Central memory CD8-positive, alpha-beta T cell (primary cell): ENCODE measurements around the gene FBLIM1.
A peak's percentile ranks its signal among the peaks of the same experiment; 100 is the strongest.

Experiments
- ATAC-seq: fragments of 150-1000 bp; cut with Tn5 transposase; replicated peaks from 2 replicates; pipeline ENCODE4 v1.10.0; 2022; ENCODE audit warnings: mild to moderate bottlenecking, moderate FRiP score, moderate number of reproducible peaks; ENCODE audit not compliant: poor library complexity, severe bottlenecking; ENCODE audit errors: extremely low read depth
- DNase-seq, 2 donors: peaks; one replicate each; pipeline ENCODE4 v3.0.0; 2021; ENCODE audit warnings: low spot score in 2 of 2
- H3K27ac Mint-ChIP-seq: one replicate; pipeline ENCODE4 v1.8.0; 2022; ENCODE audit warnings: low read depth, mild to moderate bottlenecking, moderate library complexity, mixed read lengths
- H3K27me3 Mint-ChIP-seq: one replicate; pipeline ENCODE4 v1.8.0; 2022; ENCODE audit warnings: mixed read lengths
- H3K36me3 Mint-ChIP-seq: one replicate; pipeline ENCODE4 v1.8.0; 2022; ENCODE audit warnings: mild to moderate bottlenecking, moderate library complexity, mixed read lengths; ENCODE audit not compliant: insufficient read depth
- H3K4me1 Mint-ChIP-seq: one replicate; pipeline ENCODE4 v1.8.0; 2022; ENCODE audit warnings: mixed read lengths
- H3K4me3 Mint-ChIP-seq: one replicate; pipeline ENCODE4 v1.8.0; 2022; ENCODE audit warnings: mild to moderate bottlenecking, moderate library complexity, mixed read lengths
- H3K9me3 Mint-ChIP-seq: one replicate; pipeline ENCODE4 v1.8.0; 2022; ENCODE audit warnings: mixed read lengths

The FBLIM1 gene, protein sequence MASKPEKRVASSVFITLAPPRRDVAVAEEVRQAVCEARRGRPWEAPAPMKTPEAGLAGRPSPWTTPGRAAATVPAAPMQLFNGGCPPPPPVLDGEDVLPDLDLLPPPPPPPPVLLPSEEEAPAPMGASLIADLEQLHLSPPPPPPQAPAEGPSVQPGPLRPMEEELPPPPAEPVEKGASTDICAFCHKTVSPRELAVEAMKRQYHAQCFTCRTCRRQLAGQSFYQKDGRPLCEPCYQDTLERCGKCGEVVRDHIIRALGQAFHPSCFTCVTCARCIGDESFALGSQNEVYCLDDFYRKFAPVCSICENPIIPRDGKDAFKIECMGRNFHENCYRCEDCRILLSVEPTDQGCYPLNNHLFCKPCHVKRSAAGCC

DNA sequence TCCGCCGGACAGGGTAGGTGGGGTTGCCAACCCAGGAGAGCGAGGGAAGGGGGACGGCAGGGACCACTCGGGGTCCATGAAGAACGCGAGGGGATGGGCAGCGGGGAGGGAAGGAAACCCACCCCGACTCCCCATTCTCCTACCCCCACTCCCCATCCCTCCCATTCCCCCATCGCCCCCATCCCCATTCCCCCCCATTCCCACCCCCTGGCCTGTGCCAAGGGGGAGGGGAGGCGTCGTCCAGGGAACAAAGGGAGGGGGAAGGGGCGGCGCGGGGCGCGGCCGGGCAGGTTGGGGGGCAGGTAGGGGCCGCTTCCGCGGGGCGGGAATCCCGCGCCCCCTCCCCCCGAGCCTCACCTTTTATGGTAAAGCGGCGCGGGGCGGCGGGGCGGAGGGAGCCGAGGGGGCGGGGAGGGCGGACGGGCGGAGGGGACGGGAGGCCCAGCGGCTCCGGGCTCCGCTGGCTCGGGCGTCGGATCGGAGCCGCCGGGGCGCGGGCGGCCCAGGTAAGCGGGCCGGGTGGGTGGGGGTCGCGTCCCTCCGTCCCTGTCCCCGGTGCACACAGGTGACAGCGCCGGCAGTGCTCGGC is at the start of gene FBLIM1:
Gene FBLIM1, plus strand, starts transcription at position 453 of the 589 bp plus-strand sequence. CDS start 6,189 bp downstream, outside the sequence.
- Mint-ChIP-seq H3K36me3 (peaks cover 2% of the 10 kb centered on the region), H3K9me3 (no peaks in the 10 kb centered on the region), H3K27me3 (peaks cover 79% of the 10 kb centered on the region), H3K27ac (no peak within 1 kb of the TSS), H3K4me1 (no peaks in the 10 kb centered on the region), H3K4me3 (peak within 1 kb of the TSS; percentile 66)
- DNase-seq (no peak), ATAC-seq (no peak)

DNA sequence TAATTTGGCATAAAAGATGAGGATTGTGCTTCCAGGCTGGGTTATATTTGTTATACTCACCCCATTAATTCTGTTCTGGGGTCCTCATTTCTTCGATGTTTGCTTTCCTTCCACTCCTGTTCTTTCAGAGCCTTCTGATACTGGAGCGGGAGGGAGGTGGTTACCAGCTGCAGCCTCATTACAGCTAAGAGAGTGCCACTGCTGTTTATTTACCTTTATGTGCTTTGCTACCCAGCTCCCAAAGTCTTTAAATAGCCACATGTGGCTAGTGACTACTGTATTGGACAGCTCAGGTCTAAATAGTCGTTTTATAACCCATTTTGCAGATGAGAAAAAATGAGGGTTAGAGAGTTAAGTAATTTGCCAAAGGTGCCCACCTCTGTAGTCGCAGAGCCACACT is 49.4 kb upstream of the FBLIM1 start:
- H3K27me3 Mint-ChIP-seq = no peaks in the 10 kb centered on the region
- peaks cover 13% of the 10 kb centered on the region for H3K36me3 Mint-ChIP-seq
- no peak overlapping the region for H3K27ac Mint-ChIP-seq
- ATAC-seq (no peak), DNase-seq (no peak)
- no peaks in the 10 kb centered on the region for H3K9me3 Mint-ChIP-seq
- H3K4me1 Mint-ChIP-seq = peaks cover 21% of the 10 kb centered on the region
- H3K4me3 Mint-ChIP-seq = no peak overlapping the region

DNA sequence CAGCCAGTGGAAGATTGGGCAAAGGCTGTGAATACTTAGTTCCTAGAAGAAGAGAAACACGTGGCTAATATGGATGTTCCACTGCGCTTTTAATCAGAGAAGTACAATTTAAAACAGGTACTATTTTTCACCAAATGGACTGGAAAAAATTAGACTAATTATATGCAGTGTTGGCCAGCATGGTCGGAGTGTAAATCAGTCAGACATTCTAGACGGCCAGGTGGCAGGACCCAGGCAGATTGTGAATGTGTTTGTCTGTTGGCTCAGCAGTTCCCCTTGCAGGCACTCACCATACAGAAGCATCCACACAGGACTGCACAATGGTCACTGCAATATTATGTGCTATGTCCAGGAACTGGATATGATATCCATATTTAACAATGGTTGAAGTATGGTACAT is 46.4 kb upstream of the FBLIM1 start:
- Mint-ChIP-seq H3K9me3 (no peaks in the 10 kb centered on the region), H3K27me3 (no peaks in the 10 kb centered on the region), H3K27ac (no peak overlapping the region), H3K4me1 (peaks cover 11% of the 10 kb centered on the region), H3K4me3 (no peak overlapping the region), H3K36me3 (peaks cover 25% of the 10 kb centered on the region)
- no peak for ATAC-seq
- DNase-seq = no peak

DNA sequence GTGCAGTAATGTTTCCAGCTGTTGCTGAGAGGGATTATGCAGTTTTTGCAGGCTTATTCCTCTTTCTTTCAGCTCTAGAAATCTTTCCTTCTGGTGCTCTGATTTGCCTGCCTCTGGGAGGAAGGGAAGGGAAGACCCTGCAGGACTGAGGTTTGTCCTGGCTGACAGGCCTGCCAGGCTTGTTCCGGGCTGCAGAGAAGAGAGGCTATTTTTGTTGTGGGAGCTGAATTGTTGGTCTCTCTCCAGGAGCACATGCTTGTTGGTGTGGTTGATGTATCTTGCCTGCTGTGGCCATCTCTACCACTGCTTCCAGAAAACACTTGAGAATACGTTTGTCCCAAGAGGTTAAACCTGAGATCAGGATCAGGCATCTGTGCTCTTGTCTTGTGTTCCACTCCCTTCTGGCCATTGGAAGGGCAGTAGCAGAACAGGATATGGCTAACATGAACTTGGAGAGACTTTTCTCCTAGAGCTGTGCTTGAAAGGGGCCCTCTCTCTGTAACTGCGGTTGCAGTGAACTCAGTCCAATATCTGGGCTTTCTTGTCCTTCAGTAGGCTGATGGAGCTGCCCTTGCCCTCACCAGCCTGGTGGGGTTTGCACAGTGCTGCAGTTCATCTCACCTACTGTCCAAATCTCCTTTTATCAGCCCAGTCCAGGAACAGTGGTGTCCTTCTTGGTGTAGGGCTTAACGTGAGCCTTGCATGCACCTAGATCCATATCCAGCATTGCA is 44.0 kb upstream of the FBLIM1 start:
- ATAC-seq (no peak), DNase-seq (no peak)
- Mint-ChIP-seq H3K4me1 (peaks cover 6% of the 10 kb centered on the region), H3K27me3 (no peaks in the 10 kb centered on the region), H3K36me3 (peaks cover 28% of the 10 kb centered on the region), H3K27ac (no peak overlapping the region), H3K9me3 (no peaks in the 10 kb centered on the region), H3K4me3 (no peak overlapping the region)

DNA sequence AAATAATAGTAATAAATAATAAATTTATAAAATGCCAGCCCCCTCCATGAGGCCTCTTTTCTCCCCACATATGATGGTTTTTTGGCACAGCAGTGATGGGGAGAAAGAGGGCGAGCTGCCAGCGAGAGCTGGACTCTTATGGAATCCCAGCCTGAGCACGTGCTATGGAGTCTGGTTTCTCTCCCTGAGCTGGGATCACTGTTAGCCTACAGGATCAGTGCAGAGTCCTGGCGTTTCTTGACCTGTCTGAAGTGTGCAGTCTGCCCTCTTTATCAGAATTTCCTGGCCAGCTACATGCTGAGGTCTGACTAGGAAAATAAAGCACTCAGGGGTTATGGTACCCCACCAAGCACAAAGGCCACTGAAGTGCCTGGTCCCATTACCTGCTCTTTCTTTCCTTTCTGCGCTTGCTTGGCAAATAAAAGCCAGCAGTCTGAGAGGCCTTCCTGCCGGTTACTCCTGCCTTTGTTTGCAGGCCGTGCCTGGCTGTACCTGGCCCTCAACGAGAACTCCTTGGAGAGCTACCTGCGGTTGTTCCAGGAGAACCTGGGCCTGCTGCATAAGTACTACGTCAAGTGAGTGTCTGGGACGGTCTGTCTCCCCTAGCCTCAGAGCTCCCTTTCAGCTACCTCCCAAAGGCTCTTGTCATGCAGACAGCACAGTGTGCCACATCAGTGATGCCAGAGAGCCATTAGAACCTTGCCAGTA is 41.0 kb upstream of the FBLIM1 start:
- Mint-ChIP-seq H3K4me3 (no peak overlapping the region), H3K9me3 (no peaks in the 10 kb centered on the region), H3K4me1 (no peaks in the 10 kb centered on the region), H3K27ac (peak overlapping the region; percentile 55), H3K27me3 (no peaks in the 10 kb centered on the region), H3K36me3 (peaks cover 34% of the 10 kb centered on the region)
- no peak for ATAC-seq
- no peak for DNase-seq

DNA sequence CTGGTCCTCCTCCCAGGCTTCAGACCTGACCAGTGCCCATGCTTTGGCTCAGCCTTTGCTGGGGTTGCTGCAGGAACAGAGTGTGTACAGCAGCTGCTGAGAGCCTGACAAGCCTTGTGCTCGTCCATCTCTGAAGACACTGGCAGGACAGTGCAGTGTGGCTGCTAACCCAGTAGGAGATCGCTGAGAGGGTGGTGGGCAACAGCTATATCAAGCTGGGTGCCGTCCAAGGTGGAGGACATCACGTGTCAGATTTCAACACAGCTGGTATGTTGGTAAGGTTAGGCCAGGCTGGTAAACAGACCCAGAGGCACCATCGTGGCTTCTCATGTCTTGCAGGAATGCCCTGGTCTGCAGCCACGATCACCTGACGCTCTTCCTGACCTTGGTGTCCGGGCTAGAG is 40.4 kb upstream of the FBLIM1 start:
- Mint-ChIP-seq H3K27ac (no peak overlapping the region), H3K36me3 (peaks cover 34% of the 10 kb centered on the region)
- ATAC-seq = no peak

DNA sequence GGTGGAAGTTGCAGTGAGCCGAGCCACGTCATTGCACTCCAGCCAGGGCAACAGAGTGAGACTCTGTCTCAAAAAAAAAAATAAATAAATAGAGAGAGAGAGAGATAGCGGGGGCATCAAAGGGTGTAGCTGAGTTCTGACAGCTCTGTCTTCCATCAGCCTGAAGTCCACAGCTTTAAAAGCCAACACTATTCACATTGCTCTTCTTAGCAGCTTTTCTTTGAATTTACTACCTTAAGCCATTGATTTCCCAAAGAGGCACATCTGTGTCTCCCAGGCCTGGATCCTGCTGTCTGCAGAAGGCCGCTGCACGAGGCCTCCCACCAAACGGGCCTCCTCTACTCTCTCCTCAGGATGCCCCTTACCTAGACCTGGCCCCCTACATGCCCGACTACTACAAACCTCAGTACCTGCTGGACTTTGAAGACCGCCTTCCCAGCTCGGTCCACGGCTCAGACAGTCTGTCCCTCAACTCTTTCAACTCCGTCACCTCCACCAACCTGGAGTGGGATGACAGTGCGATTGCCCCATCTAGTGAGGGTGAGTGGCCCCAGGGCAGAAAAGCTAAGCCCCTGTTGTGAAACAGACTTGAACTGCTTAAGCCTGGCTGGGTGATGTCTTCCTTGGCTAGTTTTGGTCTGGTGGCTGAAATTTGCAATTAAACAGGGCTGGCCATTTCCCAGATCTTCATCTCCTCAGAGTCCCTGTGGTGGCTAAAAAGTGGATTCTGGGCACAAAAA is 39.0 kb upstream of the FBLIM1 start:
- H3K36me3 Mint-ChIP-seq = peaks cover 36% of the 10 kb centered on the region
- H3K27me3 Mint-ChIP-seq = no peaks in the 10 kb centered on the region
- H3K4me1 Mint-ChIP-seq = no peaks in the 10 kb centered on the region
- ATAC-seq (no peak), DNase-seq (no peak)
- H3K27ac Mint-ChIP-seq = peak overlapping the region; percentile 47
- no peak overlapping the region for H3K4me3 Mint-ChIP-seq
- no peaks in the 10 kb centered on the region for H3K9me3 Mint-ChIP-seq

More for the DNA sequence above, 40.4 kb upstream of the FBLIM1 start:
- Mint-ChIP-seq H3K9me3 (no peaks in the 10 kb centered on the region), H3K4me1 (no peaks in the 10 kb centered on the region), H3K27me3 (no peaks in the 10 kb centered on the region), H3K4me3 (no peak overlapping the region)
- no peak for DNase-seq

DNA sequence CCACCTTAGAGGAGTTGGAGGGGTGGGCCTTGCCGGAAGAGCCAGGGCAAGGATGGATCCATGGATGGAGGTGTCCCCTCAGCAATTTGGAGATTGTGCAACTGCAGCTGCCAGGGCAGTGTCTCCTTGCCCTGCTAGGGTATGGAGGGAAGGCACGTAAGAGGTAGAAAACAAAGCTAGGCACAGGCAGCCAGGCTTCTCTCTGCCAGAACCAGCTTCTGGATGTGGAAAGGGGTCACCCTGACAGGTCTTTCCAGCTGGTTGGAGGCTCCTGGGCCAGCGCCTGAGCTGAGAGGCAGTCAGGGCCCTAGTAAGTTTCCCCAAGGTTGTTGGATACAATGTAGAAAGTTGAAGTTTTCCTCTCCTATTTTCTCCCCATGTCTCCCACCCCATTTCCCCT is 37.7 kb upstream of the FBLIM1 start:
- H3K27ac Mint-ChIP-seq = no peak overlapping the region
- H3K4me1 Mint-ChIP-seq = no peaks in the 10 kb centered on the region
- no peak overlapping the region for H3K4me3 Mint-ChIP-seq

DNA sequence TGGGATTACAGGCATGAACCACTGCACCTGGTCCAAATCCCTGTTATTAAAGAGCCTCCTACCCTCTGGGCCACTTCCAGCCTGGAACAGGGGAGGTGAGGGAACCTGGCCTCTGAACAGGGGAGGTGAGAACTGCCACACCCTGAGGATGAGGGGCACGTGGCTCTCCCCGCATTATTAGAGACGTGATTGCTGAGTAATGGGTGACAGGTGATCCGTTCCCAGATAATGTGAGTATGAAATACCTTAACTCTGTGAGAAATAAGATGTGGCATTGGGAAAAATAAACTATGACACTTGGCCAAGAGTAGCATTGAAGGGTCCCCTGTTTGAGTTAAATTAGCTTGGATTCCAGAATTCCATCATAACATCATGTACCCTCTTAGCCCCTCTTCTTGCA is 36.2 kb upstream of the FBLIM1 start:
- H3K27ac Mint-ChIP-seq = peak overlapping the region; percentile 32
- H3K4me3 Mint-ChIP-seq = no peak overlapping the region
- H3K9me3 Mint-ChIP-seq = no peaks in the 10 kb centered on the region
- H3K36me3 Mint-ChIP-seq = peaks cover 32% of the 10 kb centered on the region
- H3K4me1 Mint-ChIP-seq = no peaks in the 10 kb centered on the region
- no peak for ATAC-seq
- no peak for DNase-seq
- no peaks in the 10 kb centered on the region for H3K27me3 Mint-ChIP-seq

More for the DNA sequence above, 37.7 kb upstream of the FBLIM1 start:
- Mint-ChIP-seq H3K36me3 (peaks cover 38% of the 10 kb centered on the region), H3K27me3 (no peaks in the 10 kb centered on the region), H3K9me3 (no peaks in the 10 kb centered on the region)
- ATAC-seq (no peak), DNase-seq (no peak)

DNA sequence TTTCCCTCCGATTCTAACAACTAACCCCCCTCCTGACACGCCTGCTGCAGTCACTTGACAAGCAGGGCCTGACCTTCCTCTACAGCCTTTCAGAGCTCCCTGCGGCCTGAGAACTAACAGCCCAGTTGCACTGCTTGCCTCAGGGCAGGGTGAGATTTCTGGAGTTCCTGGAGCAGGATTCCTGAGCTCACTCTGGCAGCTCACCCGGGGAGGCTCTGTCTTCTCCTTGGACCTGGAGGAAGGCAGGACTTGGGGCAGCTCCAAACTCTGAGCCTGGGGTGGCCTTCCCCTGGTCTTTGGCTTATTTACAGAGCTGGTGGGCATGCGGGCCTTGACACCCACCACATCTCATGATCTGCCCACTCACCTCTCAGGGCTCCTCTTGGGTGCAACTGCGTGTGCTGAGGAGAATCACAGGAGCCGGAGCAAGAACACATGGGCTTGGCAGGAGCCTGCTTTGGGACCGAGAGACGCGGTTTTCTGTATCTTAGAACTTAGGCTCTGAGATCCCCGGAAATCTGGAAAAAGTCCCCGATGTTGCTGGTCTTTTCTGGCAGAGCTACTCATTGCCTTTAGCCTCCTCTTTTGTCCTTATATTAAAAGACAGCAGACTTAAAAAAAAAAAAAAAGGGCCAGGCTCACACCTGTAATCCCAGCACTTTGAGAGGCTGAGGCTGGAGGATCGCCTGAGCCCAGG is 35.6 kb upstream of the FBLIM1 start:
- Mint-ChIP-seq H3K27me3 (no peaks in the 10 kb centered on the region), H3K4me3 (no peak overlapping the region), H3K9me3 (no peaks in the 10 kb centered on the region), H3K27ac (peak overlapping the region; percentile 32), H3K36me3 (peaks cover 35% of the 10 kb centered on the region), H3K4me1 (no peaks in the 10 kb centered on the region)
- ATAC-seq = no peak
- DNase-seq = no peak

DNA sequence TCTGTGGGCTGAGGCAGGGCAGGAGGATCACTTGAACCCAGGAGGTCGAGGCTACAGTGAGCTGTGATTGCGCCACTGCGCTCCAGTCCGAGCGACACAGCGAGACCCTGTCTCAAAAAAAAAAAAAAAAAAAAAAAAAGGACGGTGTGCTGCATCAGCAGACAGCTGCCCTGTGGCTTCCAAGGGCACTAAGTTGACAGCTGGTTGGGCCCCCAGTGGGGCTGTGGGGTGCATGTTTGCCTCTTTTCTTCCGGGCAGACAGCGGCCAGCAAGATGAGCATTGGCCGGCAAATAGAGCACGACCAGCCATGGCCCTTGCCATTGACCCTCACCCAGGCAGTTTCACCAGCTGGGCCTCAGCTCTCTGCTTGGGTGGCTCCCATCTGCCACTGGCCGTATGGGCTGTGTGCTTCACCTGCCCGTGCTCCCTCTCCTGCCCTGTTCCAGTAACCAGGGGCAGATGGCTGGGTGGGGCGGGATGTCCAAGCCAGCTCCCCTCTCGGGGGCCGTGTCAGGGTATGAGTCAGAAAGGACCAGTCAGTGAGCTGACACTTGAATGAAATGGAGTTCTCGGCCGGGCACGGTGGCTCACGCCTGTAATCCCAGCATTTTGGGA is 34.9 kb upstream of the FBLIM1 start:
- no peak for ATAC-seq
- no peaks in the 10 kb centered on the region for H3K4me1 Mint-ChIP-seq
- H3K4me3 Mint-ChIP-seq = no peak overlapping the region
- no peak overlapping the region for H3K27ac Mint-ChIP-seq
- H3K36me3 Mint-ChIP-seq = peaks cover 38% of the 10 kb centered on the region
- no peak for DNase-seq
- H3K27me3 Mint-ChIP-seq = no peaks in the 10 kb centered on the region
- H3K9me3 Mint-ChIP-seq = no peaks in the 10 kb centered on the region
